ENCODE data around the gene ACY1.

Gene ACY1

DNA sequence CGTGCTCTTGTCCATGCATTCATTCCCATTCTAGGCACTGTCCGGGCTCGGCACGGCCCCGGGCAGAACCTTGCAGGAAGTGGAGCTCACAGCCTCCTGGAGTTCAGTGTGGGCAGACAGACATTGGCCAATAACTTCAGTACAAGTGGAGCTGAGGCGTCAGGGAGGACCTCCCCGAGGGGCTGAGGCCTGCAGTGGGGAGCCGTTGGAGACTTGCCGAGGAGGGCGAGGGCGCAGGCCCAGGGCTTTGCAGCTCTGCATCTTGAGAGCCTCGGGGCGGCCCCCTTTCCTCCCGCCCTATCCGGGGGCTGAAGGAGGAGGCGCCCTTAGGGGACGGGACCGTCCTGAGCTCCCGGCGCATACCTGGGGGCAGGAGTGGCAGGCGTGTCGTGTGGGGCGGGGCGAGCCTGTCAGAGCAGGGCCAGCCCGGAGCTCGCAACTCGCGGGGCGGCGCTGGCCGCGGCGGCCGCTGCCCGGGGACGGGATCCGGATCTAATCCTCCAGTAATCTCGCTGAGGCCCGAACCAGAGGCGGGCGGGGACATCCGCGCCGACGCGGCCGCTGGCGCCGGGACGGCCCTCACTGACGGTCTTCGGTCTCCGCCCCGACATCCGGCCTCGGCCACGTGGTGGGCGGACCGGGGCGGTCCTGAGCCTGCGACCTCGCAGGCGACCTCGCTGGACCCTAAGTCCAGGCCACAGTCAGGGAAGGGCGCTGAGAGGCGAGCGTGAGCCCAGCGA lies at the start of gene ACY1:
Gene ACY1 (plus strand): TSS at position 698 of the 740 bp plus-strand sequence. CDS start 530 bp downstream, outside the sequence.
- DNase-seq (ENCODE audit: low spot score) = peak; percentile 83

DNA sequence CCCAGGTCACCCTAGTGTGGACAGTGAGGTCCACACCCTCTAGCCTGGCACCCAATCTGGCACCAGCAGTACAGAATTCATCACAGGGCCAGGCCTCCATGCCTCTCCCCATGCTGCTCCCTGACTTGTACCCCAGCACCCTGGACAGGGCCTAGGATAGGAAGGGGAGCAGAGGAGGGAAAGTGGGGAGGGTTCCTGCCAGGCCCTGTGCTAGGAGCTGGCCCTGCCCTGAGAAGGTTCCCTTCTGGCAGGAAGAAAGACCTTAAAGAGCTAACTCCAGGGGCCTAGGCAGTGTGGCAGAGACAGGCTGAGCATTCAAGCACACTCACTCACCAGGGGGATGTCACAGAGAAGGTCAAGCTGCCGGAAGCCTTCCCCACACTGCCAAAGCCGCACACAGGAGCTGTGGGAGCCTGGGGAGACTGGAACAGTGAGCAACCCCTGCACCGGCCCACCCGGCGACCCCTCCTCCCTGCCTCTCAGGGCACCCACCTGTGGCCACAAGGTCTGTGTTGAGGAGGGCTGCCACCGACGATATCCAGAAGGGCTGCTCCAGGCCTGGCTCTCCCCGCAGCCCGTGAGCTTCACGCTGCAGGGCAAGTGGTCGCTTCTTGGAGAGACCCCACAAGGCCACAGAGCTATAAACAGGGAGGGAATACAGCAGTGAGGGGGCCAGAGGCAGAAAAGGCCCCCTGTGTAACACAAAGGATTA lies 49.0 kb upstream of the ACY1 start:
- DNase-seq (ENCODE audit: low spot score) = no peak

DNA sequence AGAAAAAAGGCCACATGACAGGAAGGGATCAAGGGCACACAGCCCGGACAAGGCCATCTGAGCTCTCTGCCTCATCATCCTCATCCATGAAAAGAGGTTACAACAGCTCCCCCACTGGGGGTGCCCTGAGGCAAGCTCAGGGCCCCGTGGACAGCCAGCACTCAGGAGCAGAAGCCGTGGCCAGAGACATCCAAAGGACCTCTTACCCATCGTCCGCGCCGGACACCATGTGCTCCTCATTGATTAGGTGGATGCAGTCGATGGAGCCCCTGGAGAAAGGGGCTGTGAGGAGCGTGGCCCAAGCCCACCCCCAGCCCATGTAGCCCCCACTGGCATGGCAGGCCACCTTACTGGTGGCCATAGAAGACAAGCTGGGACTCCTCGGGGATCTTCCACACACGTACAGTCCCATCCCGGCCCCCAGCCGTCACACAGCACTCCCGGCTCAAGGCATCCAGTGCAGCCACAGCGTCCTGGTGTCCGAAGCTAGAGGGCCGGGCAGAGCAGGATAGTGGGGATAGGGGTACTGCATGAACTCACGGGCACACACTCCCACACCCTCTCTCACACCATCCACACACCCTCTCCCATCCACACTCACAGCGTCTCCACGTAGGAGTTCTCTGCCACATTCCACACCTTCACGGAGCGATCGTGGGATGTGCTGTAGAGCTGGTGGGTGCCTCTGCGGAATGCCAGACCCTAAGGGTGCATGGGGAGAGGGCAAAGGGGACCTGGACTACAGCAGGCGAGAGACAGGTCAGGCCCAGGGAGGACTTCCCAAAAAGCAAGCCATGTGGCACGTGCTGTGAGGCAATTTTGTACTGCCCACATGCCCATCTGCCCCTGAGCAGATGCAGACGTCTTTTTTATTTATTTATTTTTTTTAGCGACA lies 48.1 kb upstream of the ACY1 start:
- DNase-seq (ENCODE audit: low spot score) = no peak

DNA sequence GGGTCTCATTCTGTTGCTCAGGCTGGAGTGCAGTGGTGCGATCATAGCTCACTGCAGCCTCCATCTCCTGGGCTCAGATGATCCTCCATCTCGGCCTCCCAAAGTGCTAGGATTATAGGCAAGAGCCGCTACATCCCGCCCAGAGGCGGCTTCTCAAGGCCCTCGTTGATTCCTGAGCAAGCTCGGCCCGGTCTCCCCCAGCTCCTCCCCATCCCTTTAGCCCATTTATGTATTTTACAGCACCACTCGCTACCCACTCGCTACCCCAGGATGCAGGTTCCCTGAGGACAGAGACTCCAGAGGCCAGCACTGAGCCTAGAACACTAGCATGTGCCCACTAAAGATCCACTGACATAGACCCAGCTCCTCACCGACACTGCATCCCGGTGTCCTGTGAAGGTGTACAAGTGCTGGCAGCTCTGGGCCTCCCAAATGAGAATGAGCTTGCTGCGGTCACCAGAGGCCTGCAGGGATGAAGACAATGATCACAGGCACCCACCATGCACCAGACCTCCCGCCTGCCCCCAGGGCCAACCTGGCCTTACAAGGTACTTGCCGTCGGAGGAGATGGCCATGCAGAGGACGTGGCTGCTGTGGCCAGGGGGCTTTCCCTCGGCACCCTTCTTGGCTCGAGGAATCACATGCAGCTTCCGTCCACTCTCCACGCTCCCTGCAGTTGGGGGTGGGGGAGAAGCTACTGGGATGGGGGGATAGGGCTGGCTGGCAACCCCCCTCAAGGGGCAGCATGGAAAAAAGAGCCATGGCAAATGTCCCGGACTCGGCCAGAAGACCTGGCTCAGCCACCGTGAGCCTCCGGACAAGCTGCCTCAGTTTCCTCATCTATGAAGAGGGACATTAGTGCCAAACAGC lies 47.2 kb upstream of the ACY1 start:
- DNase-seq (ENCODE audit: low spot score) = no peak

DNA sequence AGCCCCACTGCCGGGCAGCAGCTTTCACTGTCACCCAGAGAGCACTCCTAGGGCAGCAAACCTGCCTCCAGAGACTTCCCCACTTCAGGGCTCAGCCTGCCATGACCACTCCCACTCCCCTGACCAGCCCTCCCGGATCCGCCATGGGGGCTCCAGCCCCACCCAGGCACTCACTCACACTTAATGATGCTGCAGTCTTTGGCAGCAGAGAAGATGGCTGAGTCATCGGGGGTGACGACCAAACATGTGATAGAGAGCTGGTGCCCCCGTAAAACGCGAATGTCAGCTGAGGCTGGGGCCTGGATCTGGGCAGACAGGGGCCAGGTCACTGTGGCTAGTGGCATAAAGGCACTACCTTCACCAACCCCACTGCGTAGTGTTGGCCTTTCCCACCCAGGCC lies 46.3 kb upstream of the ACY1 start:
- DNase-seq (ENCODE audit: low spot score) = no peak

DNA sequence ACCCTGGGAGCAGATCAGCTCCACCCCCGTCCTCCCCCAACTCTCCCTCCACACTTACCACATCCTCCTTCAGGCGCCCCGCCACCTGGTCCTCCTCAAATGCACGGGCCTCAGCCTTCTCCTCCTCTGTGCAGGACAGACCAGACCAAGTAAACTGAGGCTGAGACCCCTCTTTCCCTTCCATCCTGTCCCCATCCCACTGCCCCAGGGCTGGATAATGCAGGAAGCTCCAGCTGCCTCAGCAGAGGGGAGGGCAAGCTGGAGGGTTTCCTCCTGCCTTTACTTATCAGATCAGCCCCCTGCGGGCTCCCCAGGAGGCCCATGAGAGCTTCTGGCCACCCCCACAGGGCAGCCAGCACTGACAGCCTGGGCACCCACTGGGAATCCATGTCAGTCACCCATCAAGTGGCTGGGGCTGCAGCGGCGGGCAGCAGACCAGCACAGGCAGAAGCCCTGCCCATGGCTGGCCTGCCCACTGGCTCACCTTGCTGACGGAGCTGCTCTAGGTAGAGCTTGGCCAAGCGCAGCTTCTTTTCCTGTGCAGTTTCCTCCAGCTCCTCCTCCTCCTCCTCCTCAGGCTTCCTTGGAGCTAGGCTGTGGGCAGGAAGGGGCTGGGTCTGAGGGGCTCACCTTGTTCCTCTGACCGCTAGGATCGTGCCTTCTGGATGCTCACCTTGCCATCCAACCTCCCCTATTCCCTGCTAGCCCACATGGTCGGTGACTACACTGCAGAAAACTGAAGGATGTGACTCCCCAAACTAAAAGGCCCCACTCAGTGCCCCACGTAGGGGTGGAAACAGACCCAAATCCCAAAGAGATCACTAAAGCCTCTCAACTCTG lies 45.5 kb upstream of the ACY1 start:
- DNase-seq (ENCODE audit: low spot score) = no peak

DNA sequence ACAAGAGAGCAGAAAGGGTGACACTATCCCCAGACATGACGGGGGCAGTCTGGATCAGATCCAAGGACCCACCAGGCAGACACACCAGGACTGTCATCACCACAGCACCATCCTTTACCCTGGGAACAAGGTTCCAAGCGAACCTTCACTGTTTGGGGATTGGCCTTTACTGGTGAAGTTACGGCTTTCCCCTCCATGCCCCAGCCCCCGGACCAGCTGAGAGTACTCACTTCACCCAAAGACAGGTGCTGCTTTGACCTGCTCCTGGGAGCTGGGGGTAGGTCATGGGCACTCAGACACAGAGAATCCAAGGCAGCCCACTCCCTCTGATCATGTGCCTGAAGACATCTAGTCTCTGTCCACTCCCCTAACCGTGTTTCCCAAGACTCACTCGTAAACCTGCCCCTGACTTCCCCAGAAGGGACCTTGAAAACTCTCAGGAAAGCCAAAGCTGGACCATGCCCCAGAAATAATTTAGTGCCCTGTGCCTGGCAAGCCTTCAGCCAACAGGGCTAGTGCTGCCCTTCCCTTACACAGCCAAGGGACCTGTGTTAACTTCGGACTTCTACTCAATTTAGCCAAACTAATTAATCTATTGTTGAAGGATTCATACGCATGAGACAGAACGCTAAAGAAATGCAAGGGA lies 44.4 kb upstream of the ACY1 start:
- DNase-seq (ENCODE audit: low spot score) = no peak

DNA sequence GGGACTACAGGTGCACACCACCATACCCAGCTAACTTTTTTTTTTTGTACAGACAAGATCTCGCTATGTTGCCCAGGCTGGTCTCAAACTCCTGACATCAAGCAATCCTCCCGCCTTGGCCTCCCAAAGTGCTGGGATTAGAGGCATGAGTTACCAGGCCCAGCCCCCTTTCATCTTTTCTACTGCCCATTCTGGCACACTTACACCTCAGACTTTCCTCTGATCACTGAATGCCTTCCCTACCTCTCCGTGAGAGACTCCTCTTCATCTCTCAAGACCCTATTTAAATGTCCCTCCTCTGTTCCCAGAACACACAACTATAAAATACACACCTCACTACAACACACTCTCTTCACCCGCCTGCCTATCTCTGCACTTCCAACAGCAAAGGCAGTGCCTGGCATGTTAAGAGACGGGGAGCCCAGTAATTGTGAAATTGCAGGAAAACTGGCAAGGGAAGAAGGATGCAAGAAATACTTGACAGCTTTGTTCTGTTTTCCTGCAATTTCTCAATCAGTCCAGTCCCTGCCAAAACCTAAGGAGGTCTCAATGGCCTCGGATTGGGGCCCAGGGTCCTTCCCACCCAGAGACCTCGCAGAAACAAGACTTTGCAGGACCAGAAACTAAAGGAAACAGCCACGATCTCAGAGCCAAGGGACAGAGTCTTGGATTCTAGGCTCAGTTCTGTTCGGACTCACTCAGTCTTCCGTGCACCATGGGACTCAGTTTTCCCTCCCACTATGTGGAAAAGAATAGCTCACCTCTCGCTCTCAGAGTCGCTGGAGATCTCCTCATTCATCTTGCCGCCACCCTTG lies 42.5 kb upstream of the ACY1 start:
- DNase-seq (ENCODE audit: low spot score) = no peak

DNA sequence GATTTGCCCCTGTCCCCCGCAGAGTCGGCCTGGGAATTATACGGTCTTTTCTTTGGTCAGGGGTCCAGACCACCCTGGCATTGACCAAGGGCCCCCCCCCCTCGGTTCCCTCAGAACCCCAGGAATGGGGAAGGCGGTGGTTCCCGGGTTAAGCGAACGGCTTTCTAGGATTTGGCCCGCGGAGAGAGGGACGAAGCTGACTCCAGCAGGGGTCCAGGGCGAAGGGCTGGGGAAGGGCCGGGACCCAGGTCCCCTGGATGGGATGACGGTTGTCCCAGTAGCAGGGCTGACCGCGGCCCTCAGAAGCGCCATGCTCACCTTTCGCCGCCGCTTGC lies 41.9 kb upstream of the ACY1 start:
- no peak for DNase-seq (ENCODE audit: low spot score)

DNA sequence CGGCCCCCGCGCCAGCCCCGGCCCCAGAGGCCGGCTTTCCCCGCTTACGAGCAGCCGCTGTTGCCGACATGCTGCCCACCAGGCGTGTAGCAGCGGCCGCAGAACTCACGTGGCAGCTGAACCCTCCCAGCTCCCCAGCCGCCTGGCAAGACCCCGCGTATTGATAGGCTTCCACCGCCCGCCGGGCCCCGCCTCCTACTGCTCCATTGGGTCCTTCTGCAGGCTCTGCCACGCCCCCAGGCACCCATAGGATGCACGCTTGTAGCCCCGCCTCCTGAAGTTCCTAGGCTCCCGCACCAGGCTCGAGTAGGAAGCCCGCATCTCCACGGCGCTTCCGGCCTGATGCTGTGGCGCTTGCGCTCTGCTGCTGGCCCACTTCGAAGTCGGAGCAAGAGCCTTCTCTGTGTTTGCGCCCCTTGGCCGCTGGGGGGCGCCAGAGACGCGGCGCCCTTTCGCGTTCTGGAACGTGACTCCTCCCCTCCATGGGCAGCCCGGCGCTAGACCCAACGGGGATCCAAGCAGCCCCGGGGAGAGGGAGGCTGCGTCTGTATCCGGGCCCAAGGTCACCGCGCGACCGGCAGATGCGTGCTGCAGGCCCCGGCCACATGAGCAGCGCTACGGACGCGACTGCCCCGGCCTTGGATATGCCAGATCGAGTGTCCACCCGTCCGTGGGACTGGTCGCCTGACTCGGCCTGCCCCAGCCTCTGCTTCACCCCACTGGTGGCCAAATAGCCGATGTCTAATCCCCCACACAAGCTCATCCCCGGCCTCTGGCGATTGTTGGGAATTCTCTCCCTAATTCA lies 41.3 kb upstream of the ACY1 start, which contains the start of the genes PARP3 and RRP9:
Gene PARP3 (plus strand): TSS at position 566 of the 805 bp plus-strand sequence. CDS start 993 bp downstream, outside the sequence.
Gene RRP9 (minus strand): TSS at position 107 of the 805 bp plus-strand sequence. CDS start 37 bp downstream, at position 70.
- DNase-seq (ENCODE audit: low spot score) = peak; percentile 100

DNA sequence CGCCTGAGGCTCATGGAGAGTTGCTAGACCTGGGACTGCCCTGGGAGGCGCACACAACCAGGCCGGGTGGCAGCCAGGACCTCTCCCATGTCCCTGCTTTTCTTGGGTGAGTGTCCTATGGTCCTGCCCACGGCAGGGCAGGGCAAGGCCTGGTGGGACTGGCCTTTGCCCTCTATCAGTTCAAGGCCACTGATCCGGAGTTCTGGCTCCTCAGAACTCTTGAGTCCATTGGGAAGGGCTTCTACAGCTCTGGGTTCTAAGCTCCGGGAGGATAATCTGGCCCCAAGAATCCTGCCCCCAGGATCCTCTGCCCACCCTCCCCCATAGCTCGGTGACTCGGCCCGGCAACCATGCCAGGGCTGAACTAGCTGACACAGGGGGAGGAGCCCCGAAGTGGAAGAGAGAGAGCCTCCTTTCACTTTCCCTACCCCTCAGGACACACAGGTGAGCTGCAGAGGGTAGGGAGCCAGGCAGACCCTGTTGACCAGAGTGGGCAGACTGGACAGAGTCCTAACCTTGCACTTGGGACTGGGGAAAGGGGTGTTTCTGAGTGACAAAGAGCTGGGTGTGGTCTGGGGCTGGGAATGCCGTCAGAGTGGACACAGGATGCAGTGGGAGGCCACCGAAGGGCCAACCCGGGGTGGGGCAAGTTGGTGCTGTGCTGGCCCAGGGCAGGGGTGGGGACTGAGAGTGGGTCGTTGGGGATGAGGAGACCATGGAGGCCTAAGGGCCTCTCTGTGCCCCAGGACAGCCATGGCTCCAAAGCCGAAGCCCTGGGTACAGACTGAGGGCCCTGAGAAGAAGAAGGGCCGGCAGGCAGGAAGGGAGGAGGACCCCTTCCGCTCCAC lies 40.5 kb upstream of the ACY1 start:
- no peak for DNase-seq (ENCODE audit: low spot score)

DNA sequence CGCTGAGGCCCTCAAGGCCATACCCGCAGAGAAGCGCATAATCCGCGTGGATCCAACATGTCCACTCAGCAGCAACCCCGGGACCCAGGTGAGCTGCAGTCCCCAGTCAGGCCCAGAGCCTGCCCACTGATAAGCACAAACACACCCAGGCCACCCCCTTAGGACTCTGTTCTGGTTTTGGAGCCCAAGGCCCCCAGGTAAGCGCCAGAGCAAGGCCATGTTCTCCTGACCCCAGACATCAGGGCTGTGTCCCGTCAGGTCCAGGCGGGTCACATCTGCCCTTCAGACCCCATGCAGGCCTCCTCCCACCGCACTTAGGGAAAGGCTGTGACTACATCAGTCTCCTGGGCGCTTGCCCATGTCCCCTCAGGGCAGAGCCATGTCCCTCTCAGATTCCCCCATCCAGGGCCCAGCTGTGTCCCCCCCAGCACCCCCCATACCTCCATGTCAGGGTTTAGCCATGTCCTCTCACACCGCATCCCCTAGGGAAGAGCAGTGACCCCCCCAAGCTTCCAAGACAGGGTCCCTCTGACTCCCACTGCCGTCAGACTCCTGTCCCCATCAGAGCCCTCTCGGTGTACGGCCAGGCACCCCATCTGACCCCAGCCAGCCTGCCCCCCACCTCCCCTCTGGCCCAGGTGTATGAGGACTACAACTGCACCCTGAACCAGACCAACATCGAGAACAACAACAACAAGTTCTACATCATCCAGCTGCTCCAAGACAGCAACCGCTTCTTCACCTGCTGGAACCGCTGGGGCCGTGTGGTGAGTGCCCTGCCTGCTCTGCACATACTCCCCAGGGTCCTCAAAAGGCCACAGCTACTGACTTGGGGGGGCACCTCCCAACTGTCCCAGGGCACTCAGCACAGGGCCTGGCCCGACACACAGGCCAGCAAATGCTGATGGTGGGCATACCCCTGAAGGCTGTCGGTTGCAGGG lies 39.6 kb upstream of the ACY1 start:
- no peak for DNase-seq (ENCODE audit: low spot score)

DNA sequence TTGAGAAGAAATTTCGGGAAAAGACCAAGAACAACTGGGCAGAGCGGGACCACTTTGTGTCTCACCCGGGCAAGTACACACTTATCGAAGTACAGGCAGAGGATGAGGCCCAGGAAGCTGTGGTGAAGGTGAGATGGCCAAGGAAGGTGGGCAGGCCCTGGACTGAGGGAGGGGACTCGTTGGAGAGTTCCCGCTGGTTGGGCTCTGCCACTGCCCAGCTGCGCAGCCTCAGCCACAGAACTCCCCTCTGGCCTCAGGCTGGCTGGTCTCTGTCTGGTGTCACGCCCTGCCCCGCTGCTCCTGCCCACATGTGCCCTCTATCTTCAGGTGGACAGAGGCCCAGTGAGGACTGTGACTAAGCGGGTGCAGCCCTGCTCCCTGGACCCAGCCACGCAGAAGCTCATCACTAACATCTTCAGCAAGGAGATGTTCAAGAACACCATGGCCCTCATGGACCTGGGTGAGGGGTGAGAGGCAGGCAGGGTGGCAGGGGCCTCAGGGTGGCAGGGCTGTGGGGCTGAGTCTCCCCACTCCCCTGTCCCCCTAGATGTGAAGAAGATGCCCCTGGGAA lies 38.8 kb upstream of the ACY1 start:
- no peak for DNase-seq (ENCODE audit: low spot score)

DNA sequence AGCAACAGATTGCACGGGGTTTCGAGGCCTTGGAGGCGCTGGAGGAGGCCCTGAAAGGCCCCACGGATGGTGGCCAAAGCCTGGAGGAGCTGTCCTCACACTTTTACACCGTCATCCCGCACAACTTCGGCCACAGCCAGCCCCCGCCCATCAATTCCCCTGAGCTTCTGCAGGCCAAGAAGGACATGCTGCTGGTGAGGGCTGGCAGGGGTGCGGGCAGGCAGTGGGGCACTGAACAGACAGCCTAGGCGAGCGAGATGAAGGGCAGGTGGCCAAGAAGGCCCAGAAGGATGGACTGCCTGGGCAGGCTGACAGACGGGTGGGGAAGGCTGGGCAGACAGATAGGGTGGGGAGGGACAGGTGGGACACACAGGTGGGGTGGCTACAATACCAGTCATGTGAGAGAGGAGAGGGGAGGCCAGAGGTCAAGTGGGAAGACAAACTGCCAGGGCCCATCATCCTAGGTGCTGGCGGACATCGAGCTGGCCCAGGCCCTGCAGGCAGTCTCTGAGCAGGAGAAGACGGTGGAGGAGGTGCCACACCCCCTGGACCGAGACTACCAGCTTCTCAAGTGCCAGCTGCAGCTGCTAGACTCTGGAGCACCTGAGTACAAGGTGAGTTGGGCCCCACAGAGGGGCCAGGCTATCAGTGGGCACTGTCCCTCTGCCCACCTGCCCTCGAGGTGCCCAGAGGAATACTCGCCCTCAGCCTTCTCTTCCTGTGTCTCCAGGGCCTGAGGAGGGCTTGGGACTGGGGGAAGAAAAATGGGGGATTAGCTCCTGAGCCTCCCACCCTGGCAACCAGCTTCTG lies 38.1 kb upstream of the ACY1 start:
- DNase-seq (ENCODE audit: low spot score) = no peak
